Lung (tissue), 12 donors: ENCODE data around the gene BRCA1. TPM values are rescaled to one million over a fixed set of nuclear protein-coding genes. Genes with fewer than 3 reads are reported as not detected.

Experiments used
- ATAC-seq: fragments of 200-7000 bp; cut with Tn5 transposase; one replicate; pipeline ENCODE4 v1.9.1; 2020; ENCODE audit warnings: moderate number of reproducible peaks; ENCODE audit not compliant: insufficient read depth, low FRiP score
- DNase-seq, 3 donors: peaks; one replicate each; pipeline ENCODE4 v3.0.0-alpha.2; 2013 to 2017
- H3K27ac ChIP-seq, 2 donors: one replicate each; pipeline ENCODE4 v1.5.1; 2013; ENCODE audit warnings: mild to moderate bottlenecking in 2 of 2, moderate library complexity in 2 of 2, control low read depth in 1 of 2, inconsistent platforms in 1 of 2, low read depth in 1 of 2, low read length in 1 of 2
- H3K27me3 ChIP-seq, 3 donors: one replicate each; pipeline ENCODE4 v1.5.1; 2013; ENCODE audit warnings: low read length in 2 of 3; ENCODE audit not compliant: control insufficient read depth in 3 of 3, insufficient read depth in 3 of 3
- H3K36me3 ChIP-seq, 4 donors: one replicate each; pipeline ENCODE4 v1.5.1; 2013; ENCODE audit warnings: low read length in 4 of 4, mild to moderate bottlenecking in 1 of 4, moderate library complexity in 1 of 4; ENCODE audit not compliant: control insufficient read depth in 4 of 4, insufficient read depth in 4 of 4
- H3K4me1 ChIP-seq, 5 donors: one replicate each; pipeline ENCODE4 v1.5.1; 2013; ENCODE audit warnings: low read length in 5 of 5, mild to moderate bottlenecking in 2 of 5, moderate library complexity in 1 of 5; ENCODE audit not compliant: control insufficient read depth in 5 of 5, insufficient read depth in 5 of 5
- H3K4me3 ChIP-seq: one replicate; pipeline ENCODE4 v1.5.1; 2013; ENCODE audit warnings: mild to moderate bottlenecking, control low read depth, moderate library complexity
- H3K9ac ChIP-seq, 2 donors: one replicate each; pipeline ENCODE4 v1.5.1; 2013; ENCODE audit warnings: low read length in 2 of 2, control low read depth in 1 of 2; ENCODE audit not compliant: insufficient read depth in 1 of 2
- H3K9me3 ChIP-seq, 4 donors: one replicate each; pipeline ENCODE4 v1.5.1; 2013; ENCODE audit warnings: low read length in 3 of 4, mild to moderate bottlenecking in 1 of 4, moderate library complexity in 1 of 4; ENCODE audit not compliant: control insufficient read depth in 4 of 4, insufficient read depth in 3 of 4
- CTCF ChIP-seq: IDR thresholded peaks from 2 replicates; pipeline ENCODE4 v1.5.1; 2012; ENCODE audit warnings: mild to moderate bottlenecking; ENCODE audit errors: control extremely low read depth, extremely low read depth
- WGBS, 2 donors: extraction: QIAGEN DNeasy Blood & Tissue Kit; methylation state at CpG; one replicate each; pipeline ENCODE4 v1.1.7; 2013; 5-methylcytosine and 5-hydroxymethylcytosine counted together
- polyA plus RNA-seq, 2 donors: library from polyadenylated mRNA; stranded (reverse); fragments of 200-250 nt; gene quantifications; one replicate each; pipeline ENCODE4 v1.2.1, GENCODE V29; 2013
- total RNA-seq, 2 donors: library from RNA; depleted of rRNA in 1 of 2; stranded (reverse); fragments of >200 nt in 1 of 2; gene quantifications; one replicate each; pipeline ENCODE4 v1.2.1, GENCODE V29; 2014 to 2021
- donor health status: control.
- donor health status: control.
- donor health status: Bipolar disorder and iron deficiency.
- donor health status: healthy.
- donor health status: DM: yes; HTN: yes; CAD: no.

The BRCA1 gene
- total and polyA plus RNA-seq, 4 donors: 2.0 to 15.7 (median 6.0) TPM

GRCh38 chr17:43016216-43016615 is 108.9 kb downstream of the BRCA1 start:
- WGBS, 2 donors: 87 to 91% methylated on average over 7 of the region's 7 CpGs
- Histone ChIP-seq H3K9ac (no peak overlapping the region), H3K27me3 (no peaks in the 10 kb centered on the region), H3K4me3 (no peak overlapping the region), H3K36me3 (peaks cover 0 to 42% (median 7%) of the 10 kb centered on the region in 4 donors), H3K27ac (peak overlapping the region; percentile 17 to 58), H3K4me1 (peaks cover 0 to 37% (median 13%) of the 10 kb centered on the region in 5 donors), H3K9me3 (no peaks in the 10 kb centered on the region)
- no peak for TF ChIP-seq CTCF
- ATAC-seq (no peak), DNase-seq (no peak)

GRCh38 chr17:43015579-43015978 is 109.6 kb downstream of the BRCA1 start:
- H3K36me3 ChIP-seq: peaks cover 0 to 42% (median 7%) of the 10 kb centered on the region in 4 donors
- no peaks in the 10 kb centered on the region for H3K9me3 ChIP-seq
- no peak for TF ChIP-seq CTCF
- peak in 2 of 3 donors; percentile 23 to 53 for DNase-seq
- no peak overlapping the region for H3K9ac ChIP-seq
- H3K27me3 ChIP-seq: no peaks in the 10 kb centered on the region
- H3K4me1 ChIP-seq: peaks cover 0 to 33% (median 9%) of the 10 kb centered on the region in 5 donors
- no peak overlapping the region for H3K4me3 ChIP-seq
- peak; percentile 4 for ATAC-seq
- WGBS, 2 donors: 51 to 52% methylated on average over 9 of the region's 9 CpGs
- H3K27ac ChIP-seq: peak overlapping the region; percentile 43 to 48

- TF ChIP-seq CTCF: no peak
- Histone ChIP-seq H3K9me3 (no peaks in the 10 kb centered on the region), H3K4me3 (no peak overlapping the region), H3K27me3 (no peaks in the 10 kb centered on the region), H3K4me1 (peaks cover 0 to 31% (median 9%) of the 10 kb centered on the region in 5 donors), H3K36me3 (peaks cover 0 to 42% (median 7%) of the 10 kb centered on the region in 4 donors), H3K9ac (no peak overlapping the region), H3K27ac (peak overlapping the region; percentile 43 to 48)
- ATAC-seq (no peak), DNase-seq (no peak)
- 62 to 71% methylated on average over 8 of the region's 8 CpGs for WGBS, 2 donors
These were observed 110.3 kb downstream of the BRCA1 start for GRCh38 chr17:43014649-43015542.
